ENCODE data around the gene MPV17L2. TPM values are rescaled to one million over a fixed set of nuclear protein-coding genes. Genes with fewer than 3 reads are reported as not detected.

MPV17L2 gene
- total and polyA plus RNA-seq, 10 of the 15 experiments (the other 5 are each of a cell fraction or from before 2014, with no cell fraction given): 5.1 to 57.2 (median 22.9) TPM

- TF ChIP-seq IRF3 (IDR thresholded peaks at IDR 0.05) (no peak), KAT2A (conservative IDR thresholded peaks at IDR 0.05; ENCODE audit: control insufficient read depth, low read depth, low read length) (no peak), POLR2AphosphoS5 (IDR thresholded peaks at IDR 0.05; ENCODE audit: low read length) (0 out of 2 replicates have a peak, but pooled peaks have one; percentile 10), SMAD5 (IDR thresholded peaks at IDR 0.05; ENCODE audit: low read depth) (no peak), FOS (IDR thresholded peaks at IDR 0.05; ENCODE audit: borderline replicate concordance, extremely low read depth, insufficient read length) (no peak), YY1 (IDR thresholded peaks at IDR 0.05; ENCODE audit: low read depth, low read length) (peak; percentile 1; the same call in 1 of the 2 replicates), YBX1 (IDR thresholded peaks at IDR 0.05) (no peak), EZH2 (IDR thresholded peaks at IDR 0.05; ENCODE audit: borderline replicate concordance, control insufficient read depth, low read depth, low read length) (no peak), MYB (IDR thresholded peaks at IDR 0.05; ENCODE audit: borderline replicate concordance, low read depth, low read length) (no peak), NKRF (conservative IDR thresholded peaks at IDR 0.05) (peak; percentile 87), WRNIP1 (IDR thresholded peaks at IDR 0.05; ENCODE audit: borderline replicate concordance, low read depth, low read length) (no peak), CREM (IDR thresholded peaks at IDR 0.05; ENCODE audit: low read depth) (no peak), BCL11A (IDR thresholded peaks at IDR 0.05; ENCODE audit: low read depth, low read length) (no peak), JUND (IDR thresholded peaks at IDR 0.05; ENCODE audit: low read depth, low read length) (no peak), PRDM15 (CRISPR knock-in tag; IDR thresholded peaks at IDR 0.05) (no peak), PML (IDR thresholded peaks at IDR 0.05; ENCODE audit: low read length) (no peak), TAF1 (IDR thresholded peaks at IDR 0.05; ENCODE audit: borderline replicate concordance, low read depth, low read length) (no peak), HSF1 (IDR thresholded peaks at IDR 0.05; ENCODE audit: low read depth, low read length) (no peak), NR2C1 (IDR thresholded peaks at IDR 0.05) (peak; percentile 26; the same call in 1 of the 2 replicates), SREBF1 (IDR thresholded peaks at IDR 0.05; ENCODE audit: low read length) (no peak), MEF2A (IDR thresholded peaks at IDR 0.05; ENCODE audit: insufficient read depth, low read depth, low read length) (no peak), POLR2AphosphoS2 (IDR thresholded peaks at IDR 0.05; ENCODE audit: low read depth, low read length) (no peak)
Observed at GRCh38 chr19:18152817-18153555, 40.0 kb upstream of the MPV17L2 start, which contains the start of gene PIK3R2 (continued).

All from GM12878 (cell line).